Ovary (tissue), 3 donors: ENCODE results near the gene GASK1A.

Experiments
- POLR2A ChIP-seq: fragments of 450-650 bp; IDR thresholded peaks from one replicate; pipeline ENCODE4 v1.6.1; 2017; ENCODE audit warnings: antibody characterized with exemption, mild to moderate bottlenecking, moderate library complexity
- TF ChIP-seq, protein P1 (sequence below), 3 donors: fragments of 450-650 bp in 2 of 3; fragments of 200-600 bp in 1 of 3; IDR thresholded peaks; one replicate each; pipeline versions ENCODE4 v1.5.1 to v1.8.0; 2016 to 2022; ENCODE audit warnings: antibody characterized with exemption in 3 of 3, mild to moderate bottlenecking in 1 of 3
- donor health status: DM: no; HTN: no; CAD: no.

- no peak for TF ChIP-seq POLR2A
- TF ChIP-seq, protein P1, sequence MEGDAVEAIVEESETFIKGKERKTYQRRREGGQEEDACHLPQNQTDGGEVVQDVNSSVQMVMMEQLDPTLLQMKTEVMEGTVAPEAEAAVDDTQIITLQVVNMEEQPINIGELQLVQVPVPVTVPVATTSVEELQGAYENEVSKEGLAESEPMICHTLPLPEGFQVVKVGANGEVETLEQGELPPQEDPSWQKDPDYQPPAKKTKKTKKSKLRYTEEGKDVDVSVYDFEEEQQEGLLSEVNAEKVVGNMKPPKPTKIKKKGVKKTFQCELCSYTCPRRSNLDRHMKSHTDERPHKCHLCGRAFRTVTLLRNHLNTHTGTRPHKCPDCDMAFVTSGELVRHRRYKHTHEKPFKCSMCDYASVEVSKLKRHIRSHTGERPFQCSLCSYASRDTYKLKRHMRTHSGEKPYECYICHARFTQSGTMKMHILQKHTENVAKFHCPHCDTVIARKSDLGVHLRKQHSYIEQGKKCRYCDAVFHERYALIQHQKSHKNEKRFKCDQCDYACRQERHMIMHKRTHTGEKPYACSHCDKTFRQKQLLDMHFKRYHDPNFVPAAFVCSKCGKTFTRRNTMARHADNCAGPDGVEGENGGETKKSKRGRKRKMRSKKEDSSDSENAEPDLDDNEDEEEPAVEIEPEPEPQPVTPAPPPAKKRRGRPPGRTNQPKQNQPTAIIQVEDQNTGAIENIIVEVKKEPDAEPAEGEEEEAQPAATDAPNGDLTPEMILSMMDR (IDR thresholded peaks at IDR 0.05), result no peak
Observed at GRCh38 chr3:43036621-43037423, 57.7 kb downstream of the GASK1A start.
